ENCODE measurements around the gene DPP6.

DPP6 gene

GRCh38 chr7:154748089-154748786, 696.0 kb downstream of the DPP6 start:
- no peak for TF ChIP-seq CTCF (IDR thresholded peaks at IDR 0.05; ENCODE audit: extremely low read depth, insufficient read depth, missing control alignments)
- in situ Hi-C loops (cut with MboI; ENCODE audit: low pct_unique_long_range_greater_than_20kb, low sequenced_read_pairs, unreplicated experiment) = no loop called here
- no peak for DNase-seq (ENCODE audit: low spot score)

- in situ Hi-C loops (cut with MboI; ENCODE audit: low pct_unique_long_range_greater_than_20kb, low sequenced_read_pairs, unreplicated experiment) = no loop called here
- TF ChIP-seq CTCF (IDR thresholded peaks at IDR 0.05; ENCODE audit: extremely low read depth, insufficient read depth, missing control alignments) = no peak
- no peak for DNase-seq (ENCODE audit: low spot score)
These were observed 698.2 kb downstream of the DPP6 start for GRCh38 chr7:154750353-154750801.

GRCh38 chr7:154753226-154753625, 701.0 kb downstream of the DPP6 start:
- no peak for DNase-seq (ENCODE audit: low spot score)
- no peak for TF ChIP-seq CTCF (IDR thresholded peaks at IDR 0.05; ENCODE audit: extremely low read depth, insufficient read depth, missing control alignments)
- in situ Hi-C loops (cut with MboI; ENCODE audit: low pct_unique_long_range_greater_than_20kb, low sequenced_read_pairs, unreplicated experiment) = no loop called here

GRCh38 chr7:154757756-154758155, 705.6 kb downstream of the DPP6 start:
- no peak for TF ChIP-seq CTCF (IDR thresholded peaks at IDR 0.05; ENCODE audit: extremely low read depth, insufficient read depth, missing control alignments)
- no peak for DNase-seq (ENCODE audit: low spot score)
- in situ Hi-C loops (cut with MboI; ENCODE audit: low pct_unique_long_range_greater_than_20kb, low sequenced_read_pairs, unreplicated experiment) = no loop called here

- TF ChIP-seq CTCF (IDR thresholded peaks at IDR 0.05; ENCODE audit: extremely low read depth, insufficient read depth, missing control alignments) = no peak
- no peak for DNase-seq (ENCODE audit: low spot score)
- in situ Hi-C loops (cut with MboI; ENCODE audit: low pct_unique_long_range_greater_than_20kb, low sequenced_read_pairs, unreplicated experiment) = no loop called here
These were observed 707.8 kb downstream of the DPP6 start for GRCh38 chr7:154759989-154760388.

GRCh38 chr7:154765118-154765517, 712.9 kb downstream of the DPP6 start:
- in situ Hi-C loops (cut with MboI; ENCODE audit: low pct_unique_long_range_greater_than_20kb, low sequenced_read_pairs, unreplicated experiment) = no loop called here
- DNase-seq (ENCODE audit: low spot score) = no peak
- no peak for TF ChIP-seq CTCF (IDR thresholded peaks at IDR 0.05; ENCODE audit: extremely low read depth, insufficient read depth, missing control alignments)

All from GM13977 (cell line).